Measurements from ENCODE around the gene LMX1A. TPM values are rescaled to one million over a fixed set of nuclear protein-coding genes. Genes with fewer than 3 reads are reported as not detected.

LMX1A gene
- total RNA-seq, 1 donor from 2014 or later, result not detected

- H3K27ac Mint-ChIP-seq (ENCODE audit: unreplicated experiment), result no peak overlapping the region
- TF ChIP-seq CTCF (IDR thresholded peaks at IDR 0.05; ENCODE audit: partially characterized antibody, unreplicated experiment), result no peak
- H3K4me1 Mint-ChIP-seq (ENCODE audit: low read depth, unreplicated experiment), result no peaks in the 10 kb centered on the region
- no peak overlapping the region for H3K4me3 Mint-ChIP-seq (ENCODE audit: unreplicated experiment)
- H3K27me3 Mint-ChIP-seq (ENCODE audit: unreplicated experiment), result no peaks in the 10 kb centered on the region
- no peaks in the 10 kb centered on the region for H3K9me3 Mint-ChIP-seq (ENCODE audit: unreplicated experiment)
- DNase-seq, result no peak
- H3K36me3 Mint-ChIP-seq (ENCODE audit: unreplicated experiment), result no peaks in the 10 kb centered on the region
These were observed 133.9 kb downstream of the LMX1A start for GRCh38 chr1:165222580-165222979.

GRCh38 chr1:165218731-165219130 is 137.8 kb downstream of the LMX1A start:
- no peak for TF ChIP-seq CTCF (IDR thresholded peaks at IDR 0.05; ENCODE audit: partially characterized antibody, unreplicated experiment)
- Mint-ChIP-seq H3K27ac (ENCODE audit: unreplicated experiment) (no peak overlapping the region), H3K36me3 (ENCODE audit: unreplicated experiment) (no peaks in the 10 kb centered on the region), H3K4me1 (ENCODE audit: low read depth, unreplicated experiment) (no peaks in the 10 kb centered on the region), H3K27me3 (ENCODE audit: unreplicated experiment) (no peaks in the 10 kb centered on the region), H3K9me3 (ENCODE audit: unreplicated experiment) (no peaks in the 10 kb centered on the region), H3K4me3 (ENCODE audit: unreplicated experiment) (no peak overlapping the region)
- DNase-seq, result no peak

- H3K27me3 Mint-ChIP-seq (ENCODE audit: unreplicated experiment), result no peaks in the 10 kb centered on the region
- H3K36me3 Mint-ChIP-seq (ENCODE audit: unreplicated experiment), result no peaks in the 10 kb centered on the region
- H3K4me3 Mint-ChIP-seq (ENCODE audit: unreplicated experiment), result no peak overlapping the region
- no peaks in the 10 kb centered on the region for H3K4me1 Mint-ChIP-seq (ENCODE audit: low read depth, unreplicated experiment)
- H3K27ac Mint-ChIP-seq (ENCODE audit: unreplicated experiment), result no peak overlapping the region
- no peaks in the 10 kb centered on the region for H3K9me3 Mint-ChIP-seq (ENCODE audit: unreplicated experiment)
- no peak for DNase-seq
- no peak for TF ChIP-seq CTCF (IDR thresholded peaks at IDR 0.05; ENCODE audit: partially characterized antibody, unreplicated experiment)
These were observed 138.6 kb downstream of the LMX1A start for GRCh38 chr1:165217958-165218357.

- no peaks in the 10 kb centered on the region for H3K27me3 Mint-ChIP-seq (ENCODE audit: unreplicated experiment)
- no peaks in the 10 kb centered on the region for H3K36me3 Mint-ChIP-seq (ENCODE audit: unreplicated experiment)
- H3K4me1 Mint-ChIP-seq (ENCODE audit: low read depth, unreplicated experiment), result no peaks in the 10 kb centered on the region
- no peak overlapping the region for H3K27ac Mint-ChIP-seq (ENCODE audit: unreplicated experiment)
- no peak for TF ChIP-seq CTCF (IDR thresholded peaks at IDR 0.05; ENCODE audit: partially characterized antibody, unreplicated experiment)
- no peak for DNase-seq
- no peaks in the 10 kb centered on the region for H3K9me3 Mint-ChIP-seq (ENCODE audit: unreplicated experiment)
- no peak overlapping the region for H3K4me3 Mint-ChIP-seq (ENCODE audit: unreplicated experiment)
These were observed 140.3 kb downstream of the LMX1A start for GRCh38 chr1:165216254-165216653.

GRCh38 chr1:165215676-165216075 is 140.8 kb downstream of the LMX1A start:
- Mint-ChIP-seq H3K36me3 (ENCODE audit: unreplicated experiment) (no peaks in the 10 kb centered on the region), H3K4me1 (ENCODE audit: low read depth, unreplicated experiment) (no peaks in the 10 kb centered on the region), H3K27me3 (ENCODE audit: unreplicated experiment) (no peaks in the 10 kb centered on the region), H3K9me3 (ENCODE audit: unreplicated experiment) (no peaks in the 10 kb centered on the region), H3K27ac (ENCODE audit: unreplicated experiment) (no peak overlapping the region), H3K4me3 (ENCODE audit: unreplicated experiment) (no peak overlapping the region)
- no peak for DNase-seq
- TF ChIP-seq CTCF (IDR thresholded peaks at IDR 0.05; ENCODE audit: partially characterized antibody, unreplicated experiment), result no peak

Measured in glutamatergic neuron (in vitro differentiated cells).